Tongue (tissue), 2 donors: ENCODE data around the gene RBM33. TPM values are rescaled to one million over a fixed set of nuclear protein-coding genes. Genes with fewer than 3 reads are reported as not detected.
"Not testable (repeated sequence)": the region's sequence is repeated elsewhere in the genome, so short reads cannot be mapped to it uniquely, and the experiment has no call there.

Experiments used
- DNase-seq: peaks from one replicate; pipeline ENCODE4 v3.0.0-alpha.2; 2015
- total RNA-seq: library from RNA; depleted of rRNA; stranded (reverse); fragments of >200 nt; gene quantifications from one replicate; pipeline ENCODE4 v1.2.3, GENCODE V29; 2014

Gene RBM33
- total RNA-seq, result 50.0 TPM

DNA sequence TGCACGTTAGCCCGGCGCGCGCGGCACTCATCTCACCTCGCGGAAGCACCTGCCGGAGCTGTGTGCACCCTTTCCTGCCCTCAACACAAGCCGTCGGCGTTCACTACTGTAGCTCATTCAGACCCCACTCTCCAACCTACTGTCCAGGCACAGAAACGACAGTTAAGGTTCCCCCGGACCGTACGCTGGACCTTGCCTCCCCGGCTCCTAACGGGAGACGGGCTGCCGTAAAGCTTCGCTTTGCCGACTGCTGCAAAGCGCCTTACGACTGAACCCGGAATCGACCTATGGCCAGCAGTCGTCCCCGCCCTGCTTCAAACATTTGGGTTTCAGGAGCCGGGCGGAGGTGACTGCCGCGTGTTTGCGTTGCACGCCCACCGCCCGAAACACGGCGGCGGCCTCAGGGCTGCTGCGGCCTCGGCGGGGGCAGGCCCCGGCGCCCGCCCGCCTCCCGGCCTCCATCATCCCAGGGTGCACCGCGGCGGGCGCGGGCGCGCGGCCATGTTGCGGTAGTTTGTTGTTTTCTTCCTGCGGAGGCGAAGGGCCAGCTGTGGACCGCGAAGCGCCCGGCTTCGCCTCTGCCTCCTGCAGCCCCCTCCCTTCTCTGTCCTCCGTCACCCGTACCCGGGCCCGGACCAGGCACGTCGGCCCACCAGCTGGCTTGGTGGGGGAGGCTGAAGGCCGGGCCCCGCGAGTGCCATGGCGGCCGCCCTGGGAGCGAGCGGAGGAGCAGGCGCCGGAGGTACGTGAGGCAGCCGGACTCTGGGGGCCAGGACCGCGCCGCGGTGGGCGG is at the start of gene RBM33:
Gene RBM33, plus strand, starts transcription at position 484 of the 793 bp plus-strand sequence. Its CDS starts 216 bp downstream, at position 700.
- peak; percentile 89 for DNase-seq

DNA sequence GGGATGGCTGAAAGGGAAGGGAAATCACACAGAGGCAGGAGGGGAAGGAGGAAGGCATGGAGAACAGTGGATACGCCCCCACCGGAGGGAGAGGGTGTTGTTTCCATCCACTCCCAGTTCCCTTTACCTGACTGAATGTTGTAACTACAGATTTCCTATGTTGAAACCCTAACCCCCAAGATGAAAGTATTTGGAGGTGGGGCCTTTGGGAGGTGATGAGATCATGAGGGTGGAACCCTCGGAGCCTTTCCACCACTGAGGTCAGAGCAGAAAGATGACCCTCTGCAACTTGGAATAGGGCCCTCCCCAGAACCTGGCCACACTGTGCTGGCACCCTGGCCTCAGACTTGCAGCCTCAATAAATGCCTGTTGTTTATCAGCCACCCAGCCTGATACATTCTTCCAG is 49.5 kb upstream of the RBM33 start:
- DNase-seq, result no peak

- DNase-seq, result no peak
Observed at GRCh38 chr7:155597753-155598140, 46.7 kb upstream of the RBM33 start.

GRCh38 chr7:155598810-155599210 is 45.7 kb upstream of the RBM33 start:
- DNase-seq, result peak; percentile 89

GRCh38 chr7:155602156-155602555 is 42.3 kb upstream of the RBM33 start:
- no peak for DNase-seq

DNA sequence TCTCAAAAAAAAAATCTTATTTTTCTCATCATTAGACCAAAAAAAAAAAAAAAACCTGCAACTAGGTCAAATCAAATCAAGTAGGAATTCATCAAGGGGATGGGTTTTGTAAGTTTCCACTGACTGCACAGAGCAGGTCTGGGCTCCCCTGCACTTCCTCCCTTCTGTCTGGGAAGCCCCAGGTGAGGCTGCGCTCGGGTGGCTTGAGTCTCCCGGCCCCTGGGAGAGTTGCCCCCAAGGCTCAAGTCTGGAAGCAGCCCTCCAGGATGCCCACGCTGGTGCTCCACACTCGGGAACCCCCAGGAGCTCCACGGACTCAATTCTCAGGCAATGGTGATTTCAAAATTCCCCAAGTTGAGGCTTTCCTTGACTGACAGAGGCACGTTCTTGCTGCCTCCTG is 41.7 kb upstream of the RBM33 start:
- DNase-seq, result no peak

DNA sequence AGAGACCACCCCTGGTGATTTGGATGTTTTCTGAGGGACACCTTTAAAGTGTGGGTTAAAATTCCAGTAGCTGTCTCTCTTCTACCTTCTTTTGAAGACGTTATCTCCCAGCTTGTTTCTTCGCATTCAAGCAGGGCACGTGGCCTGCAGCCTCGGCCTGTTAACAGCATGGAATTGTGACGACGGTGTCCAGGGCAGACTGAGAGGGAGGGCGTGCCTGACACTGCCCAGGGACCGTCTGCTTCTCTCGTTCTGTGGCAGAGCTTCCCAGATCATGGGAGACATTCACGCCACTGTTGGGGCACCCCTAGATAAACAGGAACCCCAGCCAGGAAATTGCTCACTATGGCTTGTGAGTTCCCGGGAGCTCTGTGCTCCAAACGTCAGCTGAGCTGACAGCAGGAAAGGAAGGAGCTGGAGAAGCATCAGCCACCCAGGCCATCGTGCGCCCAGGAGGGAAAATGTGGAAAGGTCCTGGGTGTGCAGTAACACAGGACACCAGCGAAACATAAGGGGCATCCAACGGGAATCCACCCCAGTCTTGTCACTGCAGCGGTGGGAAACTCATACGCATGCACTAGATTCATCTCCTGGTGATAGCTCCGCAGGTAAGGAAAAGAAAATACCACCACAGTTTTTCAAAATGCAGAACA is 41.1 kb upstream of the RBM33 start:
- no peak for DNase-seq

DNA sequence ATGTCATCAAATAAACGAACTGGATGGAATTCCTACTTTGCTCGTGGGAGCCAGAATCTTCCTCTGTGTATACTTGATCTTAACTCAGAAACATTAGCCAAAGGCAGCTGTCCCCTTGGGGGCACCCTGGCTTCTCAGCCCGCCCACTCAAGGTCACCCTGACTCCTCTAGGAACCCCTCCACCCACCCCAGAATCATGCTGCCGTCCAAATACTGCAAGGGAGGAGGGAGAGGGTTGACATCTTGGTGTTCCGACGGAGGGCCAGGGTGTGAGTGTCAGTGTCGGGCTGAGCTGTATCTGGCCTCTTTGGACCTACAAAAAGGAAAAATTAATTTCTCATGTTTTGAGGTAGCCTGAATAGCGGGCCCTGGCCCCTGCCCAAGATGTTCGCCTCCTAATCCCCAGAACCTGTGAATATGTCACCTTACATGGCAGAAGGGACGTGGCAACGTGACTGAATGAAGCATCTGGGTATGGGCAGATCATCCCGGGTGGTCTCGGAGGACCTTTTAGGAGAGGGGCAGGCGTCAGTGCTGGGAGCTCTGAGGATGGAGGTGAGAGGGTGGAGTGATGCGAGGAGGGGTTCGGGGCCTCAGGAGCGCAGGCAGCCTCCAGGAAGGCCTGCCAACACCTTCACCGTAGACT is 40.5 kb upstream of the RBM33 start:
- no peak for DNase-seq

DNA sequence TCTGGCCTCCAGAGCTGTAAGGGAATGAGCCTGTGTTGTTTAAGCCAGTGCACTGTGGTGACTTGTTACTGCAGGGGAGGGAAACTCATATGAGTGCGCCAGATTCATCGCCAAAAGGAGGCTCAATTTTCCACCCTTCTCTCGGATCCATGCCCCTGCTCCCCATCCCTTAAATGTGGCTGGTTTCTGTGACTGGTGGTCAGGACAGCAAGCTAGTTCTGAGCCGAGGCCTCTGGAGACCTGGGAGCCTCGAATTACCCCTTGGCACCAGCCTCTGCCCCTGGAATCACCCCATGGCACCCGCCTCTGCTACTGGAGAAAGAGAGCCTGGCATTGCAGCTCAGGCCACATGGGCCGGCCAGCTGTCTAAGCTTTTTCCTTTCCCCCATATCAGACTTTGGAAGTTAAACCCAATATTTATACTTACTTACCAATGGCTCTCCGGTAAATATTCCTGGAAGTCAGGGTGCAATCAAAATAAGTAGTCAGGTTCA is 39.9 kb upstream of the RBM33 start:
- DNase-seq, result no peak

DNA sequence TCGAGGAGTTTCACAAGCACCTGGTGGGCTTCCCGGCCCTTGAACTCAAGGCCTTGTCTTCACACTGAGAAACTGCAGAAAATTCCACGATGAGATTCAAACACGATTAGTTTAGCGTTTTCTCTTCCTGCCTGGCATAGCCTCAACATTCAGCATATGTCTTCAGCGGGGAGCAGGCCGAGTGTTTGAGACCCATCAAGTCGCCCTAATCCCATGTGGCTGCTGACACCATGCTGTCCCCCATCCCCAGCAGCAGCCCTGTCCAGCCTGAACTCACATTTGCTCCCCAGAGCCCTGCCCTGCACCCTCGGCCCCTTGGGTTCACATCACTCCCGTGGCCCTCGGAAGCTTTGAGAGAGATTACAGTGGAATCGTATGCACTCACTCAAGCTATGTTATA is 35.3 kb upstream of the RBM33 start:
- DNase-seq, result no peak

GRCh38 chr7:155610633-155611193 is 33.7 kb upstream of the RBM33 start:
- no peak for DNase-seq

DNA sequence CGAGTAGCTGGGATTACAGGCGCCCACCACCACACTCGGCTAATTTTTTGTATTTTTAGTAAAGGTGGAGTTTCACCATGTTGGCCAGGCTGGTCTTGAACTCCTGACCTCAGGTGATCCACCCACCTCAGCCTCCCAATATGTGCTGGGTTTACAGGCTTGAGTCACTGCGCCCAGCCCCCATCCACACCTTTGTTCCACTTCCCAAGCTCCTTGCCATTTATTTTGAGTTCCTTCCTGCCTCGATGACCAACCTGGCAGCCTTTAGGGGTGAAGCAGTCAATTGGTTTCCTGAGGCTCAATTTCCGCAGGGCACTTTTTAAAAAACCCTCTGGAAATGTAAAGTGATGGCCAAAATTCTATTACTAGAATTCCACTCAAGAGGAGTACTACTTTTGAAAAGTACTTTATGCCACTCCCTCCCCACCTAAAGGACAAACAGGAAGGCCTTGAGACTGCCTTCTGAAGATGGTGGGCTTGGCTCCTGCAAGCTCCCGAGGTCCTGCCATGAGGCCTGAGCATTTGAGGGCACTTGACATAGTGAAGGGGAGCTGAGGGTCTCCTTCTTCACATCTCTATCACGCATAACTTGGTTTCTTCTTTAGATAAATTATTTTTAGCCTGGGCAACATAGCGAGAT is 32.5 kb upstream of the RBM33 start:
- no peak for DNase-seq

DNA sequence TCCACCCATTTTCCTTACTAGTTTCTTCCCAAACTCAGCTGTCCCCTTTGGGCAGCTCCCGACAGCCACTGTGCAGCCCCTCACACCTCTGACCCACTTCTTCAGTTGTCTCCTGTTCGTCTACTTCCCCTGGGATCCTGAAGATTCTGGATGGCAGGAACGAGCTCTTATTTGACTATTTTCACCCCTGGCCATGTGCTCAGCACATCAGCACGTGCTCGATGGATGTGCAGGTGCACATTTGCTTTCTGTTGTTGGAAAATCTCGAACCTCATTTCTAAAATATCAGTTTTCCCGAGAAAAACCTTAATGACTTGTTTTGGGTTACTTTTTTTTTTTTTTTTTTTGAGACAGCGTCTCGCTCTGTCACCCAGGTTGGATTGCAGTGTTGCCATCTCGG is 31.8 kb upstream of the RBM33 start:
- DNase-seq, result no peak

DNA sequence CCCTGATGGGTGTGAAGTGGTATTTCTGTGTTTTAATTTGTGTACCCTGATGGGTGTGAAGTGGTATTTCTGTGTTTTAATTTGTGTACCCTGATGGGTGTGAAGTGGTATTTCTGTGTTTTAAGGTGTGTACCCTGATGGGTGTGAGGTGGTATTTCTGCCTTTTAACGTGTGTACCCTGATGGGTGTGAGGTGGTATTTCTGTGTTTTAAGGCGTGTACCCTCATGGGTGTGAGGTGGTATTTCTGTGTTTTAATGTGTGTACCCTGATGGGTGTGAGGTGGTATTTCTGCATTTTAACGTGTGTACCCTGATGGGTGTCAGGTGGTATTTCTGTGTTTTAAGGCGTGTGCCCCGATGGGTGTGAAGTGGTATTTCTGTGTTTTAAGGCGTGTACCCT is 29.4 kb upstream of the RBM33 start:
- not testable (repeated sequence) for DNase-seq

DNA sequence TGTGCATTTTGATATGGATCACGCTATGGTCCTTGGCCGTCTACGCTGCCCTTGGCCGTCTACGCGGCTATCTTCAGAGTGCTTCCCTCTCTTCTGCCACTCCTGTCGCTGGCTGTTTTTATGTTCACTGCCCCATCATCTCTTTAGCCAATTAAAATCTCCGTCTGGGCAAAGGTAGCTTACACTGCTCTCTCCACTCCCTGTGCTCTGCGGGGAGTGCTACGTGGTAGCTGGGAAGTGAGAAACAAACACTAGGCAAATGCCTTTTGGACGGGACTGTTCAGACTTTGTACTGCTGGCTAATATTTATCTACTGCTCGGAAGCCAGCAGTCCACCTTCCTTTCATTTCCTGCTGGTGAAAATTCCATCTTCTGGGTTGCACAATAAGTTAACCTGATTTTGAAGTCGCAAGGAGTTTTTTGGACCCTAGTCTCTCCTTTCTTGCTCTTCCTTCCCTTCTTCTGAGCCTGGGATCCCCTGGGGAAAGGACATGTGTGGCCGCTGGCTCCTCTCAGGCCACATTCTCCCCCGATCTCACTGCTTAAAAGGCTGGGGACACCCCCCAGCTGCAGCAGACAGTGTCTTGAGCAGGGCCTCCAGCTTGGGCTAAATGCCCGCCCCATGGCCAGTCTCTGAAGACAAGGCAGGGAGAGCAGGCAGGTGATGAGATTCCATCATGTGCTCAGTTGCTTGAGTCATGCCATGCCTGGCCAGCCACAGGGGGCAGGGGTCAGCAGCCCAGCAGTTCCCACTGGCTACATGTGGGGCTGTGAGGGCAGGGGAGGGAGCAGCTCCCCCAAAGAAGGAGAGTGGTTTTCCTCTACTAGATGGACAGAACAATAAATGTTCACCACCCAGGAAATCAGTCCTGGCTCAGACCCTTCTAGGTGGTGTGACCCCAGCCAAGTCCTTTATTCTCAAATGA is 25.5 kb upstream of the RBM33 start:
- no peak for DNase-seq

DNA sequence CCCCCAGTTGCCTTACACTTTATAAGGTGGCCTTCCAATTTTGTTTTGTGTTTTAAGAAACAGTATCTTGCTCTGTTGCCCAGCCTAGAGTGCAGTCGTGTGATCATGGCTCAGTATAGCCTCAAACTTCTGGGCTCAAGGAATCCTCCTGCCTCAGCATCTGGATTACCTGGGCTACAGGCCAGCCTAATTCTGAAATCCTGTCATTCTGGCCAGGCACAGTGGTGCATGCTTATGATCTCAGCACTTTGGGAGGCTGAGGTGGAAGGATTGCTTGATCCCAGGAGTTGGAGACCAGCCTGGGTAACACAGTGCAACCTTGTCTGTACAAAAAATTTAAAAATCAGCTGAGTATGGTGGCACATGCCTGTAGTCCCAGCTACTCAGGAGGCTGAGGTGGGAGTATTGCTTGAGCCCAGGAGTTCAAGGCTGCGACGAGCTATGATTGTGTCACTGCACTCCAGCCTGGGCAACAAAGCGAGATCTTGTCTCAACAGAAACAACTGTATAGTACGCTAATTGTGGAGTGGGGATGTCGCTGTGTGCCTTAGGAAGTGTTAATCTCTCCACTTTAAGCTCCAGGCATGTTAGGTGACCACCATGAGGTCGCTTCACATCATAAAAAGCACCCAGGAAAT is 24.7 kb upstream of the RBM33 start:
- DNase-seq, result no peak

- DNase-seq, result no peak
Observed at GRCh38 chr7:155620497-155620896, 24.0 kb upstream of the RBM33 start.

DNA sequence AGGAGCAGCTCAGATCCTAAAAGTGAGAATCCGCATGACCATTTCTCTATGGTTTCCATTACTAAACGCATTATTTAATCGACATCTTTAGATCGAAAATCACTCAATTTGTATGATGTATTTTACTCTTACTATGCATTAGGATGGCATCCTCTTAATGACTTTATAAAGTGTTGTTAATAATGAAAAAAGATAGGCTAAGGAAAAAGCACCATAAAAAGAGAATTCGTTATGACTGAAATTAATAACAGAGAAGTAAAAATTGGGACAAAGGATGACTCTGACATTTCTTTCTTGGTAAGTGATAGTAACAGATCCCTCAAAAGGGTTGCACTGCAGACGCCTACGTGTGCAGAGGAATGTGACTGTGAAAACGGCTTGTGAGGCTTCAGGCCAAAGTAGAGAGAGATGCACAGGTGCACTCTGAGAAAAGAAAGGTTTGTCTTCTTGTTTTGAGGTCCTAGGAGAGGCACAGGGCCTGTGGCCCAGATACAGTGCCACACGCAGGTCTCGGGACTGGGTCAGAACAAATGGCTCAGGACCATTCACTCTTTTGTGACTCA is 23.0 kb upstream of the RBM33 start:
- no peak for DNase-seq

DNA sequence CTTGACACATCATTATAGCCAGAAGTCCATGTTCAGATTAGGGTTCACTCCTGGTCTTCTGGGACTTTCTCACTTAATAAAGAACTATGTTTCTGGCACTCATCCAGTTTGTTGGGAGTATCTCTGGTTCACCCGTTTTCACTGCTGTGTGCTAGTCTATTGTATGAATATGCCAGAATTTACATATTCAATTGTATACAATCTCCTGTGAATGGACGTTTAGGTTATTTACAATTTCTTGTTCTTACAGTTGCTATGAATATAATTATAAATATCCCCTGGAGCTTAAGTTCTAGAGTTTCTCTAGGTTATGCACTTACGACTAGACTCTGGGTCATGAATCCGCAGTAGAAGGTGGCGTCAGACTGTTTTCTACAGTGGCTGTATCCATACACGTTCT is 20.0 kb upstream of the RBM33 start:
- DNase-seq, result no peak

DNA sequence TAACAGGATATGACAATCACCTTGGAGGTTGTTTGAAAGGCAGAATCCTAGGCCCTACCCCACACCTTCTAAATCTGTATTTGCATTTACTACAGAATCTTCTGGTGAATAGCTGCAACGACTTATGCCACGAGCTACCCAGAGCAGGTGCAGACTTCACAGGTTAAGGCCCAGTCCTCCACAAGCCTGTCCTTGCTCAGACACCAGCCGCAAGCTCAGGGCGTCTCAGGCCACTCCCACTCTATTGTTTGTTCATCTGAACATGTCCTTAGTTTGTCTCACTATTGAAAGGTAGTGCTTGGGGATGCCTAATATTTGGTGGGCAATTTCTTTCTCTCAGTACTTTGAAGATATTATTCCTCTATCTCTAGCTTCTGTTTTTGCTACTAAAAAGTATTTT is 18.9 kb upstream of the RBM33 start:
- no peak for DNase-seq
